GM21381 (cell line): ENCODE results near the gene SAT1.

Experiments used
- ATAC-seq: cut with Tn5 transposase; IDR thresholded peaks from one replicate; pipeline ENCODE4 v1.9.1; 2021; ENCODE audit warnings: mild to moderate bottlenecking, moderate library complexity; ENCODE audit not compliant: unreplicated experiment

The SAT1 gene

GRCh38 chrX:23804578-23804977, 21.6 kb downstream of the SAT1 start:
- ATAC-seq, result no peak

GRCh38 chrX:23805389-23805788, 22.4 kb downstream of the SAT1 start:
- ATAC-seq, result no peak

GRCh38 chrX:23810279-23810678, 27.3 kb downstream of the SAT1 start:
- ATAC-seq, result no peak

GRCh38 chrX:23811108-23811651, 28.2 kb downstream of the SAT1 start:
- ATAC-seq, result no peak

- no peak for ATAC-seq
Observed at GRCh38 chrX:23811656-23812055, 28.7 kb downstream of the SAT1 start.

- no peak for ATAC-seq
Observed at GRCh38 chrX:23813808-23814207, 30.8 kb downstream of the SAT1 start.

- ATAC-seq, result no peak
Observed at GRCh38 chrX:23815376-23815775, 32.4 kb downstream of the SAT1 start.

GRCh38 chrX:23816179-23816578, 33.2 kb downstream of the SAT1 start:
- ATAC-seq, result no peak

GRCh38 chrX:23817979-23818336, 35.0 kb downstream of the SAT1 start:
- ATAC-seq, result no peak

GRCh38 chrX:23819385-23820234, 36.6 kb downstream of the SAT1 start:
- no peak for ATAC-seq

- ATAC-seq, result no peak
Observed at GRCh38 chrX:23820235-23820782, 37.3 kb downstream of the SAT1 start.

GRCh38 chrX:23821847-23822246, 38.9 kb downstream of the SAT1 start:
- no peak for ATAC-seq

- ATAC-seq, result no peak
Observed at GRCh38 chrX:23822397-23822796, 39.4 kb downstream of the SAT1 start.

- no peak for ATAC-seq
Observed at GRCh38 chrX:23822841-23823240, 39.9 kb downstream of the SAT1 start.

GRCh38 chrX:23825675-23826074, 42.7 kb downstream of the SAT1 start:
- no peak for ATAC-seq

GRCh38 chrX:23826216-23826615, 43.2 kb downstream of the SAT1 start:
- ATAC-seq, result no peak

GRCh38 chrX:23826653-23827052, 43.7 kb downstream of the SAT1 start:
- ATAC-seq, result no peak

- ATAC-seq, result no peak
Observed at GRCh38 chrX:23828881-23829280, 45.9 kb downstream of the SAT1 start.

- ATAC-seq, result no peak
Observed at GRCh38 chrX:23832721-23833120, 49.7 kb downstream of the SAT1 start.
